Gastrocnemius medialis (tissue), 4 donors: ENCODE measurements around the gene TNFSF12. TPM values are rescaled to one million over a fixed set of nuclear protein-coding genes. Genes with fewer than 3 reads are reported as not detected.

ENCODE experiments used
- ATAC-seq, 2 donors: fragments of 150-250 bp; one replicate each; pipeline ENCODE4 v1.9.1; 2016
- DNase-seq, 2 donors: peaks; one replicate each; pipeline ENCODE4 v3.0.0-alpha.2; 2019
- H3K27ac ChIP-seq, 4 donors: fragments of 200-600 bp; sonication (generic); 1 replicate in 1 of 4; 2 replicates in 3 of 4; pipeline ENCODE4 v1.5.1; 2016 to 2018; ENCODE audit warnings: mild to moderate bottlenecking in 2 of 4, moderate library complexity in 1 of 4
- H3K27me3 ChIP-seq, 3 donors: fragments of 200-600 bp; sonication (generic) in 2 of 3; 1 replicate in 1 of 3; 2 replicates in 2 of 3; pipeline versions ENCODE4 v1.5.1 to v1.6.0; 2016 to 2019; ENCODE audit warnings: mild to moderate bottlenecking in 1 of 3, moderate library complexity in 1 of 3
- H3K36me3 ChIP-seq, 2 donors: fragments of 200-600 bp; sonication (generic) in 1 of 2; one replicate each; pipeline ENCODE4 v1.5.1; 2017 to 2018
- H3K4me1 ChIP-seq, 2 donors: fragments of 200-600 bp; sonication (generic) in 1 of 2; one replicate each; pipeline ENCODE4 v1.5.1; 2016 to 2017; ENCODE audit warnings: mild to moderate bottlenecking in 2 of 2
- H3K4me3 ChIP-seq, 4 donors: fragments of 200-600 bp; sonication (generic) in 3 of 4; 1 replicate in 1 of 4; 2 replicates in 3 of 4; pipeline ENCODE4 v1.5.1; 2016 to 2019; ENCODE audit warnings: mild to moderate bottlenecking in 2 of 4
- H3K9me3 ChIP-seq, 3 donors: fragments of 200-600 bp; sonication (generic) in 2 of 3; 1 replicate in 1 of 3; 2 replicates in 2 of 3; pipeline ENCODE4 v1.5.1; 2016 to 2019
- CTCF ChIP-seq, 5 experiments: fragments of 450-650 bp in 3 of 5; fragments of 200-600 bp in 2 of 5; sonication (generic) in 2 of 5; IDR thresholded peaks in 4 of 5; conservative IDR thresholded peaks in 1 of 5; 1 replicate in 4 of 5; 2 replicates in 1 of 5; pipeline ENCODE4 v1.5.1; 2016 to 2019; ENCODE audit warnings: antibody characterized with exemption in 5 of 5, mild to moderate bottlenecking in 3 of 5, moderate library complexity in 3 of 5
- POLR2A ChIP-seq, 2 donors: fragments of 450-650 bp; IDR thresholded peaks; one replicate each; pipeline ENCODE4 v1.6.1; 2017; ENCODE audit warnings: antibody characterized with exemption in 2 of 2, mild to moderate bottlenecking in 2 of 2, moderate library complexity in 2 of 2
- in situ Hi-C, 4 donors: fragments of 200-750 bp; cut with MboI; loops; one replicate each; pipeline versions ENCODE4 v1.15.0 to v1.8.0; 2017; ENCODE audit warnings: low sequenced_read_pairs in 4 of 4
- intact Hi-C: fragments of 100-400 bp; cut with DNase I; formaldehyde crosslinking; loops from one replicate; pipeline ENCODE4 v1.15.1; 2023; ENCODE audit warnings: low total_unique reads
- total RNA-seq, 4 donors: library from RNA; depleted of rRNA; stranded (reverse); fragments of >200 nt; gene quantifications; one replicate each; pipeline versions ENCODE4 v1.1.0 to v1.2.3, GENCODE V29; 2016

The TNFSF12 gene
- total RNA-seq, 4 donors from 2014 or later, result 7.9 to 26.1 (median 16.9) TPM

DNA sequence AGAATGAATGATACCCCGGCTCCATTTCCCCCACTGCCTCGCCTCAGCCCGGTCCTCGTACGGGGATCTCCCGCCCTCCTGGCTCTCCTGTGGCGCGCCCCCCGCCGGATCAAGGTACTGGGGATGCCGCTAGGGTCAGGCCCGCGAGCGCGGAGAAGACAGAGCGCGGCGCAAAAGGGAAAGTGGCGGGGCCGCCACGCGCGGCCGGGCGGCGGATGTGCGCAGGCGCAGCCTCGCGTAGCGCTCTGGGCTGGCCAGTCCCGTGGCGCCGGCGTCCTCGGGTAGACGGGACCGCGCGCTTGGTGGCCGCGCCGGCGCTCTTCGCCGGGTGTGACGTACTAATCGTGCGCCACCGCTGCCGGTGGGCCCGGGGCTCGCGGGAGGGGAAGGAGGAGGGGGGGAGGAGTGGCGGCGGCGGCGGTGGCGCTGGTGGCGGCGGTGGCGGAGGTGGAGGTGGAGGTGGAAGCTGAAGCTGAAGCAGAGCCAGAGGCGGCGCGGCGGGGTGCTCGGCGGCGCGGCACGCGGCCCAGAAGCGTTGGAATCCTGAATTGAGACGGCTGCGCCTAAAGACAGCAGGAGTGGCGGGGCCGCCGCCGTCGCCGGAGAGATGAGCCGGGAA is 12.8 kb downstream of the TNFSF12 start, which contains the start of gene SENP3:
SENP3 (plus strand) TSS at position 331 of the 619 bp plus-strand sequence. CDS start 1,158 bp downstream, outside the sequence.
- ATAC-seq, result peak; percentile 75 to 82
- TF ChIP-seq CTCF (IDR thresholded peaks at IDR 0.05 in 4 of 5, conservative IDR thresholded peaks at IDR 0.05 in 1 of 5) (peak in 1 of 5 experiments; percentile 14), POLR2A (IDR thresholded peaks at IDR 0.05) (peak; percentile 76 to 84)
- peak; percentile 84 to 88 for DNase-seq
- in situ Hi-C loops (loop anchor here in 1 of 4 donors (10.0 to 25.0 kb wide), 2 partner anchors 124 to 217 kb away; partner anchors contain the start of genes CHRNB1, FGF11, SPEM2 and SPEM3), intact Hi-C loops (loop anchor here (1.0 to 5.0 kb wide), 13 partner anchors 11 to 281 kb away; partner anchors contain the start of genes CHRNB1, FXR2, KCTD11 and NEURL4)
- Histone ChIP-seq H3K27ac (peak within 1 kb of the TSS; percentile 93 to 96 (median 96)), H3K4me3 (peak within 1 kb of the TSS; percentile 87 to 95 (median 88)), H3K27me3 (no peaks in the 10 kb centered on the region), H3K4me1 (peaks cover 48 to 62% of the 10 kb centered on the region in 2 donors), H3K9me3 (no peaks in the 10 kb centered on the region), H3K36me3 (peaks cover 0 to 39% of the 10 kb centered on the region in 2 donors)

- Histone ChIP-seq H3K36me3 (peaks cover 0 to 44% of the 10 kb centered on the region in 2 donors), H3K4me3 (peak overlapping the region; percentile 87 to 95 (median 88)), H3K4me1 (peaks cover 47 to 61% of the 10 kb centered on the region in 2 donors), H3K9me3 (no peaks in the 10 kb centered on the region), H3K27ac (peak overlapping the region; percentile 93 to 96 (median 96)), H3K27me3 (no peaks in the 10 kb centered on the region)
- TF ChIP-seq POLR2A (IDR thresholded peaks at IDR 0.05) (no peak), CTCF (IDR thresholded peaks at IDR 0.05 in 4 of 5, conservative IDR thresholded peaks at IDR 0.05 in 1 of 5) (no peak)
- in situ Hi-C loops, result loop anchor here in 1 of 4 donors (10.0 to 25.0 kb wide), 2 partner anchors 125 to 217 kb away; partner anchors contain the start of genes CHRNB1, FGF11, SPEM2 and SPEM3
- intact Hi-C loops, result loop anchor here (5.0 kb wide), 2 partner anchors 235 to 280 kb away; partner anchors contain the start of gene NEURL4
- ATAC-seq (no peak), DNase-seq (no peak)
These were observed 13.3 kb downstream of the TNFSF12 start for GRCh38 chr17:7562208-7562605.

- in situ Hi-C loops, result loop anchor here in 1 of 4 donors (10.0 to 25.0 kb wide), 2 partner anchors 126 to 218 kb away; partner anchors contain the start of genes CHRNB1, FGF11, SPEM2 and SPEM3
- H3K4me1 ChIP-seq, result peaks cover 37 to 51% of the 10 kb centered on the region in 2 donors
These were observed 14.4 kb downstream of the TNFSF12 start for GRCh38 chr17:7563115-7563869.

More at GRCh38 chr17:7563115-7563869, 14.4 kb downstream of the TNFSF12 start:
- intact Hi-C loops, result loop anchor here (5.0 kb wide), 2 partner anchors 236 to 279 kb away; partner anchors contain the start of gene NEURL4
- ATAC-seq (no peak), DNase-seq (no peak)
- no peaks in the 10 kb centered on the region for H3K9me3 ChIP-seq
- peak overlapping the region in 2 of 4 donors; percentile 87 to 95 for H3K4me3 ChIP-seq
- H3K36me3 ChIP-seq, result peaks cover 0 to 48% of the 10 kb centered on the region in 2 donors
- peak overlapping the region in 1 of 4 donors; percentile 96 for H3K27ac ChIP-seq
- no peaks in the 10 kb centered on the region for H3K27me3 ChIP-seq
- no peak for TF ChIP-seq POLR2A (IDR thresholded peaks at IDR 0.05)
- TF ChIP-seq CTCF (IDR thresholded peaks at IDR 0.05 in 4 of 5, conservative IDR thresholded peaks at IDR 0.05 in 1 of 5), result no peak
